ENCODE results near the gene PIP5K1B. TPM values are rescaled to one million over a fixed set of nuclear protein-coding genes. Genes with fewer than 3 reads are reported as not detected.
A peak's percentile ranks its signal among the peaks of the same experiment; 100 is the strongest.

The PIP5K1B gene
- total RNA-seq, 1 experiment from 2014 or later: 10.3 TPM

GRCh38 chr9:69035438-69036308 lies 330.6 kb downstream of the PIP5K1B start, which contains the start of gene FXN:
Gene FXN (plus strand): TSS chr9:69035752. CDS start chr9:69035783, 31 bp downstream.
- POLR2A ChIA-PET: no interaction called here
- Mint-ChIP-seq H3K36me3 (ENCODE audit: insufficient read depth, unreplicated experiment) (no peaks in the 10 kb centered on the region), H3K4me3 (ENCODE audit: unreplicated experiment) (peak within 1 kb of the TSS; percentile 79), H3K9me3 (ENCODE audit: unreplicated experiment) (no peaks in the 10 kb centered on the region), H3K4me1 (ENCODE audit: low read depth, unreplicated experiment) (no peaks in the 10 kb centered on the region), H3K27me3 (ENCODE audit: insufficient read depth, unreplicated experiment) (no peaks in the 10 kb centered on the region), H3K27ac (ENCODE audit: unreplicated experiment) (peak within 1 kb of the TSS; percentile 82)
- Histone ChIP-seq H3K4me3 (ENCODE audit: low read depth, low read length) (peak within 1 kb of the TSS; percentile 55), H3K9me3 (no peaks in the 10 kb centered on the region), H3K27me3 (replicated peaks; ENCODE audit: control insufficient read depth, insufficient read depth, low read length) (no peaks in the 10 kb centered on the region), H3K4me1 (no peaks in the 10 kb centered on the region), H3K36me3 (ENCODE audit: control insufficient read depth, insufficient read depth, low read length) (no peaks in the 10 kb centered on the region)
- BruUV-seq (replicated peaks): no TSS peak
- intact Hi-C loops (cut with micrococcal nuclease; ENCODE audit: unreplicated experiment): no loop called here
- CTCF ChIA-PET: interaction anchor here (0.8 kb wide), 2 partner anchors 158 to 473 kb away, joined by 3 read pairs; no protein-coding TSS in a partner anchor
- peak; percentile 50 to 66 for DNase-seq
- peak; percentile 49 to 70 for TF ChIP-seq CTCF (IDR thresholded peaks at IDR 0.05; ENCODE audit: insufficient read depth in 1 of 2, low read depth in 1 of 2, low read length in 1 of 2, severe bottlenecking in 1 of 2, unreplicated experiment in 1 of 2)

- BruUV-seq (replicated peaks): TSS peak; percentile 68
- H3K9me3 Mint-ChIP-seq (ENCODE audit: unreplicated experiment): no peaks in the 10 kb centered on the region
- H3K27me3 Mint-ChIP-seq (ENCODE audit: insufficient read depth, unreplicated experiment): no peaks in the 10 kb centered on the region
- TF ChIP-seq CTCF (IDR thresholded peaks at IDR 0.05; ENCODE audit: insufficient read depth in 1 of 2, low read depth in 1 of 2, low read length in 1 of 2, severe bottlenecking in 1 of 2, unreplicated experiment in 1 of 2): no peak
- POLR2A ChIA-PET: no interaction called here
- peak overlapping the region; percentile 55 for H3K4me3 ChIP-seq (ENCODE audit: low read depth, low read length)
- H3K4me3 Mint-ChIP-seq (ENCODE audit: unreplicated experiment): peak overlapping the region; percentile 79
- no peak for DNase-seq
- H3K4me1 Mint-ChIP-seq (ENCODE audit: low read depth, unreplicated experiment): no peaks in the 10 kb centered on the region
- no peaks in the 10 kb centered on the region for H3K27me3 ChIP-seq (replicated peaks; ENCODE audit: control insufficient read depth, insufficient read depth, low read length)
- no peaks in the 10 kb centered on the region for H3K36me3 ChIP-seq (ENCODE audit: control insufficient read depth, insufficient read depth, low read length)
- peak overlapping the region; percentile 82 for H3K27ac Mint-ChIP-seq (ENCODE audit: unreplicated experiment)
- H3K4me1 ChIP-seq: no peaks in the 10 kb centered on the region
- no peaks in the 10 kb centered on the region for H3K9me3 ChIP-seq
- H3K36me3 Mint-ChIP-seq (ENCODE audit: insufficient read depth, unreplicated experiment): no peaks in the 10 kb centered on the region
- intact Hi-C loops (cut with micrococcal nuclease; ENCODE audit: unreplicated experiment): no loop called here
- CTCF ChIA-PET: no interaction called here
Observed at GRCh38 chr9:69036309-69036708, 331.3 kb downstream of the PIP5K1B start.

GRCh38 chr9:69036799-69037198 lies 331.8 kb downstream of the PIP5K1B start:
- H3K9me3 ChIP-seq: no peaks in the 10 kb centered on the region
- no peak for TF ChIP-seq CTCF (IDR thresholded peaks at IDR 0.05; ENCODE audit: insufficient read depth in 1 of 2, low read depth in 1 of 2, low read length in 1 of 2, severe bottlenecking in 1 of 2, unreplicated experiment in 1 of 2)
- Mint-ChIP-seq H3K4me3 (ENCODE audit: unreplicated experiment) (peak overlapping the region; percentile 79), H3K4me1 (ENCODE audit: low read depth, unreplicated experiment) (no peaks in the 10 kb centered on the region), H3K27ac (ENCODE audit: unreplicated experiment) (no peak overlapping the region), H3K27me3 (ENCODE audit: insufficient read depth, unreplicated experiment) (no peaks in the 10 kb centered on the region), H3K9me3 (ENCODE audit: unreplicated experiment) (no peaks in the 10 kb centered on the region), H3K36me3 (ENCODE audit: insufficient read depth, unreplicated experiment) (no peaks in the 10 kb centered on the region)
- no peaks in the 10 kb centered on the region for H3K27me3 ChIP-seq (replicated peaks; ENCODE audit: control insufficient read depth, insufficient read depth, low read length)
- no TSS peak for BruUV-seq (replicated peaks)
- no peaks in the 10 kb centered on the region for H3K4me1 ChIP-seq
- no peak for DNase-seq
- H3K4me3 ChIP-seq (ENCODE audit: low read depth, low read length): no peak overlapping the region
- CTCF ChIA-PET: no interaction called here
- H3K36me3 ChIP-seq (ENCODE audit: control insufficient read depth, insufficient read depth, low read length): no peaks in the 10 kb centered on the region
- intact Hi-C loops (cut with micrococcal nuclease; ENCODE audit: unreplicated experiment): no loop called here
- POLR2A ChIA-PET: no interaction called here

Data from Caco-2 (cell line).